OCI-LY1 (cell line): ENCODE measurements around the gene BMP4.

Experiments used
- H2AFZ ChIP-seq: fragments of 200-600 bp; sonication (generic), shearing (Covaris generic); 2 replicates; pipeline ENCODE4 v1.6.0; 2014; ENCODE audit warnings: antibody characterized with exemption, mild to moderate bottlenecking, low read length
- H3F3A ChIP-seq: fragments of 200-600 bp; sonication (generic), shearing (Covaris generic); 2 replicates; pipeline ENCODE4 v1.6.0; 2014; ENCODE audit warnings: mild to moderate bottlenecking, antibody characterized with exemption, low read length, moderate library complexity; ENCODE audit not compliant: insufficient read depth
- H3K27ac ChIP-seq: fragments of 200-600 bp; sonication (generic); 2 replicates; pipeline ENCODE4 v1.5.1; 2014; ENCODE audit warnings: low read length, mixed run types, mild to moderate bottlenecking, low read depth; ENCODE audit not compliant: poor library complexity, severe bottlenecking
- H3K27me3 ChIP-seq: fragments of 200-600 bp; sonication (generic); 2 replicates; pipeline ENCODE4 v1.6.0; 2014; ENCODE audit warnings: antibody characterized with exemption, mild to moderate bottlenecking, low read length, moderate library complexity; ENCODE audit not compliant: insufficient read depth
- H3K36me3 ChIP-seq: fragments of 200-600 bp; sonication (generic); 2 replicates; pipeline ENCODE4 v1.6.1; 2014; ENCODE audit warnings: mild to moderate bottlenecking, antibody characterized with exemption, low read length, moderate library complexity, mixed read lengths; ENCODE audit not compliant: insufficient read depth
- H3K4me1 ChIP-seq: fragments of 200-600 bp; sonication (generic); 2 replicates; pipeline ENCODE4 v1.5.1; 2014; ENCODE audit warnings: mild to moderate bottlenecking, low read length, moderate library complexity; ENCODE audit not compliant: insufficient read depth, severe bottlenecking
- H3K4me2 ChIP-seq: fragments of 200-600 bp; sonication (generic), shearing (Covaris generic); 2 replicates; pipeline ENCODE4 v1.6.1; 2014; ENCODE audit warnings: low read length
- H3K4me3 ChIP-seq: fragments of 200-600 bp; sonication (generic); 2 replicates; pipeline ENCODE4 v1.5.1; 2014; ENCODE audit warnings: low read length, low read depth, mild to moderate bottlenecking, mixed read lengths; ENCODE audit not compliant: poor library complexity, severe bottlenecking
- H3K79me2 ChIP-seq: fragments of 200-600 bp; shearing (Covaris generic); 2 replicates; pipeline ENCODE4 v1.6.1; 2016; ENCODE audit warnings: mixed run types, low read length, mixed read lengths; ENCODE audit not compliant: insufficient read depth
- H3K9ac ChIP-seq: fragments of 200-600 bp; sonication (generic), shearing (Covaris generic); 2 replicates; pipeline ENCODE4 v1.6.1; 2014; ENCODE audit warnings: mild to moderate bottlenecking, low read length, mixed read lengths
- H3K9me2 ChIP-seq: fragments of 200-600 bp; sonication (generic), shearing (Covaris generic); 2 replicates; pipeline ENCODE4 v1.6.1; 2014; ENCODE audit warnings: low read depth, mild to moderate bottlenecking, low read length, mixed read lengths
- H3K9me3 ChIP-seq: fragments of 200-600 bp; shearing (Covaris generic); 2 replicates; pipeline ENCODE4 v1.6.1; 2014; ENCODE audit warnings: low read length, mixed read lengths
- H4K20me1 ChIP-seq: fragments of 200-600 bp; sonication (generic), shearing (Covaris generic); 2 replicates; pipeline ENCODE4 v1.6.0; 2016; ENCODE audit warnings: mild to moderate bottlenecking, low read length; ENCODE audit not compliant: insufficient read depth
- CTCF ChIP-seq: fragments of 200-600 bp; sonication (generic), shearing (Covaris generic); IDR thresholded peaks from 2 replicates; pipeline ENCODE4 v1.5.1; 2017; ENCODE audit warnings: mild to moderate bottlenecking, antibody characterized with exemption, low read length, moderate library complexity, mixed read lengths
- EZH2 ChIP-seq: fragments of 200-600 bp; sonication (generic), shearing (Covaris generic); IDR thresholded peaks from 2 replicates; pipeline ENCODE4 v1.8.0; 2017; ENCODE audit warnings: borderline replicate concordance, mixed run types, mild to moderate bottlenecking, antibody characterized with exemption, low read length, moderate library complexity, mixed read lengths

BMP4 gene

GRCh38 chr14:53900499-53900898, 56.1 kb downstream of the BMP4 start:
- TF ChIP-seq EZH2 (no peak), CTCF (no peak)
- H3K4me2 ChIP-seq, result no peak overlapping the region
- no peaks in the 10 kb centered on the region for H3K9me2 ChIP-seq
- no peak overlapping the region for H3K4me3 ChIP-seq
- H3F3A ChIP-seq, result no peaks in the 10 kb centered on the region
- no peaks in the 10 kb centered on the region for H3K36me3 ChIP-seq
- no peaks in the 10 kb centered on the region for H3K4me1 ChIP-seq
- no peaks in the 10 kb centered on the region for H3K9me3 ChIP-seq
- H3K27ac ChIP-seq, result no peak overlapping the region
- H3K9ac ChIP-seq, result no peak overlapping the region
- H2AFZ ChIP-seq, result no peak overlapping the region
- no peaks in the 10 kb centered on the region for H3K27me3 ChIP-seq
- no peaks in the 10 kb centered on the region for H4K20me1 ChIP-seq
- no peaks in the 10 kb centered on the region for H3K79me2 ChIP-seq
